ENCODE results near the gene SIPA1L3. TPM values are rescaled to one million over a fixed set of nuclear protein-coding genes. Genes with fewer than 3 reads are reported as not detected.

SIPA1L3 gene
- total RNA-seq, 1 donor from 2014 or later = 29.6 TPM

DNA sequence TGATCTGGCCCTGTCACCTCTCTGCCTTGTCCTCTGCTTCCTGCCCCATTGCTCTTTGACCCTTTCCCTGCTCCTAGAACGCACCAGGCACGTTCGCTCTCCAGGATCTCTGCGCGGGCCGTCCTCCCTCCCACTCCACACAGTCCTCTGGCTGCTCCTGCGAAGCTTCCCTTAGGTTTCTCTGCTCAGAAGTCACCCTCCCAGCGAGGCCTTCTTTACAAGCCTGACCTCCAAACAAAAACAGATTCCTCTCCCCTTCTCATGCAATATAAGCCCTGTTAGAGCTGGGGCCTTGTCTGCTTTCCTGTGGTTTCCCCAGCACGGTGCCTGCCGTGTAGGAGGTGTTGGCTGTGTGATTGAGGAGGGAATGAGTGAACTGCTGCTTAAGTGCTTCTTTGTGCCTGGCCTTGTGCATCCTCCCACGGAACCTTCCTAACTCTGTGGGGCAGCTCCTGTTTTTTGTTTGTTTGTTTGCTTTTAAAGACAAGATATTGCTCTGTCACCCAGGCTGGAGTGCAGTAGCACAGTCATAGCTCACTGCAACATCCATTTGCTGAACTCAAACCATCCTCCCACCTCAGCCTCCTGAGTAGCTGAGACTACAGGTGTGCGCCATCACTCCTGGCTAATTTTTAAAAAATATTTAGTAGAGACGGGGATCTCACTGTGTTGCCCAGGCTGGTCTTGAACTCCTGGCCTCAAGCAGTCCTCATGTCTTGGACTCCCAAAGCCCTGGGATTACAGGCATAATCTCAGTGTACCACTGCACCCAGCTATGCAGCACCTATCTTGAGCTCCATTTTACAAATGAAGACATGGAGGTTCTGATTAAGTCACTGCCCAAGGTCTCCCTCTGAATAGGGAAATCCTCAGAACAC is 82.0 kb downstream of the SIPA1L3 start:
- H3K27ac Mint-ChIP-seq (ENCODE audit: unreplicated experiment) = peak overlapping the region; percentile 18
- no peak overlapping the region for H3K4me3 Mint-ChIP-seq (ENCODE audit: unreplicated experiment)
- H3K36me3 Mint-ChIP-seq (ENCODE audit: low read depth, unreplicated experiment) = peaks cover under 1% of the 10 kb centered on the region
- peaks cover 9% of the 10 kb centered on the region for H3K27me3 Mint-ChIP-seq (ENCODE audit: unreplicated experiment)
- peaks cover 10% of the 10 kb centered on the region for H3K4me1 Mint-ChIP-seq (ENCODE audit: unreplicated experiment)
- no peaks in the 10 kb centered on the region for H3K9me3 Mint-ChIP-seq (ENCODE audit: unreplicated experiment)
- DNase-seq (ENCODE audit: low spot score) = no peak
- TF ChIP-seq, protein P1, sequence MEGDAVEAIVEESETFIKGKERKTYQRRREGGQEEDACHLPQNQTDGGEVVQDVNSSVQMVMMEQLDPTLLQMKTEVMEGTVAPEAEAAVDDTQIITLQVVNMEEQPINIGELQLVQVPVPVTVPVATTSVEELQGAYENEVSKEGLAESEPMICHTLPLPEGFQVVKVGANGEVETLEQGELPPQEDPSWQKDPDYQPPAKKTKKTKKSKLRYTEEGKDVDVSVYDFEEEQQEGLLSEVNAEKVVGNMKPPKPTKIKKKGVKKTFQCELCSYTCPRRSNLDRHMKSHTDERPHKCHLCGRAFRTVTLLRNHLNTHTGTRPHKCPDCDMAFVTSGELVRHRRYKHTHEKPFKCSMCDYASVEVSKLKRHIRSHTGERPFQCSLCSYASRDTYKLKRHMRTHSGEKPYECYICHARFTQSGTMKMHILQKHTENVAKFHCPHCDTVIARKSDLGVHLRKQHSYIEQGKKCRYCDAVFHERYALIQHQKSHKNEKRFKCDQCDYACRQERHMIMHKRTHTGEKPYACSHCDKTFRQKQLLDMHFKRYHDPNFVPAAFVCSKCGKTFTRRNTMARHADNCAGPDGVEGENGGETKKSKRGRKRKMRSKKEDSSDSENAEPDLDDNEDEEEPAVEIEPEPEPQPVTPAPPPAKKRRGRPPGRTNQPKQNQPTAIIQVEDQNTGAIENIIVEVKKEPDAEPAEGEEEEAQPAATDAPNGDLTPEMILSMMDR (IDR thresholded peaks at IDR 0.05; ENCODE audit: unreplicated experiment) = no peak

DNA sequence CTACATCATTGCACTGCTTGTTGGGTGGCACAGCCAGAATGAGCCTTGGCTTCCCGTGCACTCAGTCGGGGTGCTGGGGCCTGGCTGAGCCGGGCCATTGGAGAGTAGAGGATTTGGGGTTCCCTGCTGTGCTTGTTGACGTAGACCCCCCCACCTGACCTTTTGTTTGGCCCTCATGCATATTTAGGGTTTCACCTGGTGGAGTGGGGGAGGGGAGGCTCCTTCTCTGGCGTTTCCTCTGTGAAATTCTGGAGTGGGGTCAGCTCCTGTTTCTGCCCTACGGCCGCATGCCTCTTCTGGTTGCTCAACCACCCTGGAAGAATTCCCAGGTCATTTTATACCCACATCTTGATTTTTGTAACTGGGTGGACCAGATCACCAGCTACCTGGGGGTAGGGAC is 82.8 kb downstream of the SIPA1L3 start:
- Mint-ChIP-seq H3K4me3 (ENCODE audit: unreplicated experiment) (no peak overlapping the region), H3K27ac (ENCODE audit: unreplicated experiment) (no peak overlapping the region), H3K9me3 (ENCODE audit: unreplicated experiment) (no peaks in the 10 kb centered on the region), H3K27me3 (ENCODE audit: unreplicated experiment) (peaks cover 9% of the 10 kb centered on the region), H3K36me3 (ENCODE audit: low read depth, unreplicated experiment) (peaks cover 5% of the 10 kb centered on the region), H3K4me1 (ENCODE audit: unreplicated experiment) (peaks cover 15% of the 10 kb centered on the region)
- DNase-seq (ENCODE audit: low spot score) = no peak
- TF ChIP-seq, protein P1 (IDR thresholded peaks at IDR 0.05; ENCODE audit: unreplicated experiment) = no peak

DNA sequence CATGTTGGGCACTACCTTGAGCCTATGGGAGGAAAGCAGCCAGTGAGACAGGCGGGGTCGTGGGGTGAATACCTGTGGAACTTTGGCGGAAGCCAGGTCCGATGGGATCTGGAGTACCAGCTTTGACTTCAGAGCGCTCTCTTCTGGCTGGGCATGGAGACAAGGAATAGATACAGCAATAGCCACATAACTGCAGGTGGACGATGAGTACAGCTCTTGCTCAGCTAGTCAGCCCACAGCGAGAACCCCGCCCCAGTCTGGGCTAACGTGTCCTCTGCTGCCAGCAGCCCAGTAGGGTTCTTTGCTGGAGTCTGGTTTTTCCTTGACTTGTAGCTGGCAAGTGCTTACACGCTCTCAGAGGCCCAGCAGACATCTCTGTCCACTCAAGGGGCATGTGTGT is 83.4 kb downstream of the SIPA1L3 start:
- peaks cover 10% of the 10 kb centered on the region for H3K36me3 Mint-ChIP-seq (ENCODE audit: low read depth, unreplicated experiment)
- H3K9me3 Mint-ChIP-seq (ENCODE audit: unreplicated experiment) = no peaks in the 10 kb centered on the region
- TF ChIP-seq, protein P1 (IDR thresholded peaks at IDR 0.05; ENCODE audit: unreplicated experiment) = no peak
- H3K27me3 Mint-ChIP-seq (ENCODE audit: unreplicated experiment) = peaks cover 9% of the 10 kb centered on the region
- H3K4me3 Mint-ChIP-seq (ENCODE audit: unreplicated experiment) = no peak overlapping the region
- no peak for DNase-seq (ENCODE audit: low spot score)
- no peak overlapping the region for H3K27ac Mint-ChIP-seq (ENCODE audit: unreplicated experiment)
- peaks cover 15% of the 10 kb centered on the region for H3K4me1 Mint-ChIP-seq (ENCODE audit: unreplicated experiment)

DNA sequence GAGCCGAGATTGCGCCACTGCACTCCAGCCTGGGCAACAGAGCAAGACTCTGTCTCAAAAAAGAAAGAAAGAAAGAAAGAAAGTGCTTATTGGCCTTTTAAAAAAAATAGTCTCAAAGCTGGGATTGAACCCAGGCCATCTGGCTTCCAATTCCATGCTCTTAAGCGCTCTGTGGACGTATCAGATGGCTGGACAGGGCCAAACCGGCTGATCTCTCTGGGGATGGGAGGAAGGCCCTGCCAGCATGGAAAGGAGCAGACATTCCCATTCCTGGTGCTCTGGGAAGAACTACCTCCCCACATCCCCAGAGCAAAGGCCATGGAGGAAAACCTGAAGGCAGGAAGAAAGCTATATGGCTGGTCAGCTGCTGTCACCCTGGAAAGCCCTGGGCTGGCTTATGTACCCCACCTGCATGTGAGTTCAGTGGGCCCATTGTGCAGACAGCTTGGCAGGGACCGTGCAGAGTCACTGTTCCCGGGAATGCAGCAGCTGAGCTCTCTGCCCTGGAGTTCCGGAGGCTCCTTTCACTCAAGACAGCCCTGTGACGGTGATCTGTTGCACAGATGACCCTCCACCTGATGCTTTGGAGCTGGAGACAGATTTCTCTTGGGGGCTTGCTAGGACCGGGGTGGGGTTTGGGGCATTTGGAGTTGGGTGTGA is 84.3 kb downstream of the SIPA1L3 start:
- H3K9me3 Mint-ChIP-seq (ENCODE audit: unreplicated experiment) = no peaks in the 10 kb centered on the region
- H3K36me3 Mint-ChIP-seq (ENCODE audit: low read depth, unreplicated experiment) = peaks cover 12% of the 10 kb centered on the region
- no peak overlapping the region for H3K4me3 Mint-ChIP-seq (ENCODE audit: unreplicated experiment)
- no peak overlapping the region for H3K27ac Mint-ChIP-seq (ENCODE audit: unreplicated experiment)
- TF ChIP-seq, protein P1 (IDR thresholded peaks at IDR 0.05; ENCODE audit: unreplicated experiment) = no peak
- peaks cover 15% of the 10 kb centered on the region for H3K4me1 Mint-ChIP-seq (ENCODE audit: unreplicated experiment)
- peaks cover 9% of the 10 kb centered on the region for H3K27me3 Mint-ChIP-seq (ENCODE audit: unreplicated experiment)
- DNase-seq (ENCODE audit: low spot score) = no peak

DNA sequence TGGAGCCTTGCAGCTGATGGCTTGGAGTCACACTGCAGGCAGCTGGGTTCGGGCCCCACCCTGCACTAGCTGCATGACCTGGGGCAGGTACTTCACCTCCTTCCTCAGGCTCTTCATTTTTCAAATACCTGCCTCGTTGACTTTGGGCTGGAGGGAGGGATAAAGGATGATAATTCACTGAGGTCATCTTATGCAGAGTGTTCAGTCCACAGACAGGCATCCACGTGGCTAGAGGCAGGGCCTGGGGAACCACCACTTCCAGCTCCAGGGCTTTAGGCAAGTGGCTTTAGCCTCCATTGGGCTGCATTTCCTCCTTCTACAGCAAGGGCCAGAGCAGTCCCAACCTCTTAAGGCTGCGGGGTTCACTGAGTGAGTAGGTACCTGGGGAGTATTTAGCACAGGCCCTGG is 84.8 kb downstream of the SIPA1L3 start:
- Mint-ChIP-seq H3K36me3 (ENCODE audit: low read depth, unreplicated experiment) (peaks cover 12% of the 10 kb centered on the region), H3K4me1 (ENCODE audit: unreplicated experiment) (peaks cover 12% of the 10 kb centered on the region), H3K9me3 (ENCODE audit: unreplicated experiment) (no peaks in the 10 kb centered on the region), H3K27me3 (ENCODE audit: unreplicated experiment) (peaks cover 9% of the 10 kb centered on the region), H3K27ac (ENCODE audit: unreplicated experiment) (no peak overlapping the region), H3K4me3 (ENCODE audit: unreplicated experiment) (no peak overlapping the region)
- TF ChIP-seq, protein P1 (IDR thresholded peaks at IDR 0.05; ENCODE audit: unreplicated experiment) = no peak
- no peak for DNase-seq (ENCODE audit: low spot score)

Measured in endothelial cell (in vitro differentiated cells).